Naive thymus-derived CD4-positive, alpha-beta T cell (primary cell): Measurements from ENCODE around the gene SMIM7. TPM values are rescaled to one million over a fixed set of nuclear protein-coding genes. Genes with fewer than 3 reads are reported as not detected.

ENCODE experiments used
- ATAC-seq: fragments of 150-1000 bp; cut with Tn5 transposase; 2 replicates; pipeline ENCODE4 v1.10.0; 2021; ENCODE audit warnings: mild to moderate bottlenecking, moderate library complexity
- CTCF ChIA-PET: fragments of 350-600 bp; sonication (Branson Sonifier 250); formaldehyde crosslinking; loops from one replicate; lab custom pipeline; 2021; ENCODE audit warnings: antibody characterized with exemption; lab: Charles Lee
- POLR2A ChIA-PET: fragments of 350-600 bp; sonication (Branson Sonifier 250); formaldehyde crosslinking; loops from one replicate; lab custom pipeline; 2021; ENCODE audit warnings: antibody characterized with exemption, inconsistent platforms; lab: Charles Lee
- DNase-seq, 9 donors: peaks; one replicate each; pipeline versions ENCODE4 v3.0.0 to v3.0.0-alpha.2; 2020 to 2022; ENCODE audit warnings: mixed read lengths in 1 of 9
- H3K27ac ChIP-seq: one replicate; pipeline ENCODE4 v1.7.0; 2013; ENCODE audit warnings: mild to moderate bottlenecking, low read depth, low read length, moderate library complexity
- H3K27me3 ChIP-seq, 2 donors: one replicate each; pipeline ENCODE4 v1.7.0; 2013; ENCODE audit warnings: low read length in 2 of 2, mild to moderate bottlenecking in 2 of 2, moderate library complexity in 2 of 2; ENCODE audit not compliant: control insufficient read depth in 2 of 2, insufficient read depth in 2 of 2
- H3K36me3 ChIP-seq, 3 experiments: 1 replicate in 2 of 3; 2 replicates in 1 of 3; pipeline ENCODE4 v1.7.0; 2013; ENCODE audit warnings: low read length in 3 of 3, mild to moderate bottlenecking in 3 of 3, moderate library complexity in 1 of 3; ENCODE audit not compliant: insufficient read depth in 3 of 3, control insufficient read depth in 2 of 3
- H3K4me1 ChIP-seq, 2 donors: one replicate each; pipeline ENCODE4 v1.7.0; 2013; ENCODE audit warnings: low read length in 2 of 2, mild to moderate bottlenecking in 2 of 2, moderate library complexity in 1 of 2; ENCODE audit not compliant: control insufficient read depth in 2 of 2, insufficient read depth in 2 of 2
- H3K4me3 ChIP-seq: 2 replicates; pipeline ENCODE4 v1.7.0; 2013; ENCODE audit warnings: mild to moderate bottlenecking, low read length
- H3K9me3 ChIP-seq, 3 experiments: 1 replicate in 2 of 3; 2 replicates in 1 of 3; pipeline ENCODE4 v1.7.0; 2013; ENCODE audit warnings: low read length in 3 of 3; ENCODE audit not compliant: control insufficient read depth in 2 of 3
- H3K27ac Mint-ChIP-seq, 9 donors: one replicate each; pipeline ENCODE4 v1.8.0; 2020 to 2022; ENCODE audit warnings: mixed read lengths in 9 of 9, mild to moderate bottlenecking in 8 of 9, moderate library complexity in 5 of 9, inconsistent platforms in 2 of 9
- H3K27me3 Mint-ChIP-seq, 5 donors: one replicate each; pipeline ENCODE4 v1.8.0; 2021 to 2022; ENCODE audit warnings: mixed read lengths in 5 of 5, mild to moderate bottlenecking in 1 of 5
- H3K36me3 Mint-ChIP-seq, 5 donors: one replicate each; pipeline ENCODE4 v1.8.0; 2020 to 2022; ENCODE audit warnings: mixed read lengths in 5 of 5, mild to moderate bottlenecking in 3 of 5, inconsistent platforms in 1 of 5
- H3K4me1 Mint-ChIP-seq, 7 donors: one replicate each; pipeline ENCODE4 v1.8.0; 2020 to 2022; ENCODE audit warnings: mixed read lengths in 7 of 7, mild to moderate bottlenecking in 3 of 7, inconsistent platforms in 1 of 7
- H3K4me3 Mint-ChIP-seq, 10 donors: one replicate each; pipeline ENCODE4 v1.8.0; 2020 to 2022; ENCODE audit warnings: mild to moderate bottlenecking in 10 of 10, mixed read lengths in 10 of 10, moderate library complexity in 6 of 10, inconsistent platforms in 2 of 10
- H3K9me3 Mint-ChIP-seq, 11 donors: one replicate each; pipeline ENCODE4 v1.8.0; 2020 to 2022; ENCODE audit warnings: mixed read lengths in 11 of 11, mild to moderate bottlenecking in 4 of 11, inconsistent platforms in 1 of 11, moderate library complexity in 1 of 11
- intact Hi-C, 2 donors: fragments of 100-400 bp; cut with micrococcal nuclease; formaldehyde crosslinking; loops; one replicate each; pipeline ENCODE4 v1.15.1; 2023
- polyA plus RNA-seq, 2 donors: library from polyadenylated mRNA; unstranded; fragments of 300-500 nt; fragmentation: Illumina TruSeq; gene quantifications; one replicate each; pipeline ENCODE4 v1.2.3, GENCODE V29; 2021
- total RNA-seq, 6 experiments: library from RNA in 5 of 6; stranded (reverse) in 5 of 6; gene quantifications; 1 replicate in 5 of 6; 2 replicates in 1 of 6; pipeline ENCODE4 v1.2.3 and lab custom pipeline; 2021 to 2026

Gene SMIM7
- total RNA-seq = 100 to 1,000 TPM in 2 of 5 experiments, 10 to 100 TPM in 3; 56.9 to 108 (median 78.5) TPM
- 10 to 100 TPM; 65.1 to 81.9 TPM for polyA plus RNA-seq
- total RNA-seq (lab: John Stamatoyannopoulos, UW) = 30.0 reads per million, percentile 60 among the genes with 10 or more reads in this experiment

- Mint-ChIP-seq H3K4me3 (peak within 1 kb of the TSS; percentile 88 to 100 (median 98)), H3K27me3 (peaks cover 0 to 24% (median 0%) of the 10 kb centered on the region in 5 donors), H3K9me3 (no peaks in the 10 kb centered on the region), H3K27ac (peak within 1 kb of the TSS; percentile 96 to 99 (median 98)), H3K36me3 (peaks cover 0 to 24% (median 10%) of the 10 kb centered on the region in 5 donors), H3K4me1 (peaks cover 22 to 55% (median 41%) of the 10 kb centered on the region in 7 donors)
- H3K9me3 ChIP-seq = no peaks in the 10 kb centered on the region
- intact Hi-C loops = loop anchor here (1.0 to 2.0 kb wide), 12 partner anchors 32 to 823 kb away; partner anchors contain the start of genes C19orf44 (in 2 of the 2), CALR3 (in 2 of the 2), CHERP (in 2 of the 2) and MED26 (in 2 of the 2)
- ChIA-PET POLR2A (interaction anchor here (0.6 to 4.1 kb wide), 14 partner anchors 10 to 607 kb away, joined by 3 to 40 read pairs (median 4); partner anchors contain the start of genes BABAM1, KLF2 and MED26), CTCF (no interaction called here)
- DNase-seq (peak; percentile 95 to 100 (median 99)), ATAC-seq (peak; percentile 98)
- H3K36me3 ChIP-seq = peaks cover under 1 to 39% (median 2%) of the 10 kb centered on the region in 3 experiments
- no peaks in the 10 kb centered on the region for H3K27me3 ChIP-seq
- peaks cover 19 to 30% of the 10 kb centered on the region in 2 donors for H3K4me1 ChIP-seq
- H3K4me3 ChIP-seq = peak within 1 kb of the TSS; percentile 74
- peak within 1 kb of the TSS; percentile 91 for H3K27ac ChIP-seq
These were observed at the start of gene SMIM7 for GRCh38 chr19:16659832-16660708. SMIM7 (minus strand) TSS chr19:16660144; CDS start chr19:16660110, 34 bp downstream.

GRCh38 chr19:16703677-16704076, 43.7 kb upstream of the SMIM7 start:
- Mint-ChIP-seq H3K27me3 (no peaks in the 10 kb centered on the region), H3K4me3 (no peak overlapping the region), H3K36me3 (no peaks in the 10 kb centered on the region), H3K27ac (no peak overlapping the region), H3K9me3 (peaks cover 0 to 2% (median 0%) of the 10 kb centered on the region in 11 donors), H3K4me1 (no peaks in the 10 kb centered on the region)
- Histone ChIP-seq H3K27ac (no peak overlapping the region), H3K36me3 (no peaks in the 10 kb centered on the region), H3K27me3 (no peaks in the 10 kb centered on the region), H3K9me3 (no peaks in the 10 kb centered on the region), H3K4me3 (no peak overlapping the region), H3K4me1 (no peaks in the 10 kb centered on the region)
- ATAC-seq (no peak), DNase-seq (no peak)
- POLR2A ChIA-PET = interaction anchor here (0.7 kb wide), 1 partner anchor 12 kb away, joined by 3 read pairs; no protein-coding TSS in a partner anchor
- intact Hi-C loops = no loop called here
- CTCF ChIA-PET = interaction anchor here (0.6 kb wide), 1 partner anchor 252 kb away, joined by 3 read pairs; no protein-coding TSS in a partner anchor

DNA sequence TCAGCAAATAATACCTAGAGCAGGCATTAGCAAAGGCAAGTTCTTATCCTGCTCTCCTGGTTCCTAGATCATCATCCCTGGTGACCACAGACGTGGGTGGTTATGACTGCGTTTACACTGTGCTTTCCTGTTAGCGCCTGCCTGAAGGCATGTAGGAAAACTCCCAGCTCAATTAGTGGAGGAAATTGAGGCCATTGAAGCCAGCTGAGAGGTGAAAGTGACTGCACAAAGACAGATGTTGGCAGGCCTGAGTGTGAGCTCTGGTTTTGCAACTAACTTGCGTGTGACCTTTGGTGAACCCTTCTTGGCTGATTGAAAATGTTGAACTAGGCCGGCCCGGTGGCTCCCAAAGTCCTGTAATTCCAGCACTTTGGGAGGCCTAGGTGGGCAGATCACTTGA, 42.2 kb upstream of the SMIM7 start:
- no peaks in the 10 kb centered on the region for H3K27me3 Mint-ChIP-seq
- Histone ChIP-seq H3K27ac (no peak overlapping the region), H3K9me3 (no peaks in the 10 kb centered on the region), H3K27me3 (no peaks in the 10 kb centered on the region), H3K36me3 (no peaks in the 10 kb centered on the region), H3K4me1 (no peaks in the 10 kb centered on the region), H3K4me3 (no peak overlapping the region)
- H3K4me1 Mint-ChIP-seq = no peaks in the 10 kb centered on the region
- H3K36me3 Mint-ChIP-seq = no peaks in the 10 kb centered on the region
- H3K4me3 Mint-ChIP-seq = no peak overlapping the region
- DNase-seq = no peak
- H3K27ac Mint-ChIP-seq = no peak overlapping the region
- ChIA-PET CTCF (no interaction called here), POLR2A (no interaction called here)
- H3K9me3 Mint-ChIP-seq = peaks cover 0 to 2% (median 0%) of the 10 kb centered on the region in 11 donors
- ATAC-seq = no peak
- intact Hi-C loops = no loop called here

GRCh38 chr19:16698914-16699313, 39.0 kb upstream of the SMIM7 start:
- Histone ChIP-seq H3K27me3 (no peaks in the 10 kb centered on the region), H3K4me3 (no peak overlapping the region), H3K36me3 (no peaks in the 10 kb centered on the region), H3K4me1 (no peaks in the 10 kb centered on the region), H3K9me3 (no peaks in the 10 kb centered on the region), H3K27ac (no peak overlapping the region)
- ChIA-PET CTCF (no interaction called here), POLR2A (no interaction called here)
- H3K9me3 Mint-ChIP-seq = peaks cover 0 to 5% (median 1%) of the 10 kb centered on the region in 11 donors
- no peaks in the 10 kb centered on the region for H3K36me3 Mint-ChIP-seq
- no peaks in the 10 kb centered on the region for H3K27me3 Mint-ChIP-seq
- no peak overlapping the region for H3K4me3 Mint-ChIP-seq
- H3K27ac Mint-ChIP-seq = no peak overlapping the region
- no peaks in the 10 kb centered on the region for H3K4me1 Mint-ChIP-seq
- ATAC-seq (no peak), DNase-seq (no peak)
- intact Hi-C loops = no loop called here

GRCh38 chr19:16688084-16688483, 28.1 kb upstream of the SMIM7 start:
- H3K4me1 Mint-ChIP-seq = no peaks in the 10 kb centered on the region
- POLR2A ChIA-PET = no interaction called here
- H3K36me3 ChIP-seq = no peaks in the 10 kb centered on the region

GRCh38 chr19:16684216-16684615, 24.3 kb upstream of the SMIM7 start:
- no peak for ATAC-seq
- CTCF ChIA-PET = no interaction called here
- H3K36me3 ChIP-seq = no peaks in the 10 kb centered on the region
- H3K4me3 Mint-ChIP-seq = no peak overlapping the region
- H3K9me3 Mint-ChIP-seq = peaks cover 0 to 18% (median 5%) of the 10 kb centered on the region in 11 donors
- H3K27me3 ChIP-seq = no peaks in the 10 kb centered on the region
- no peak for DNase-seq
- H3K27ac ChIP-seq = no peak overlapping the region
- no peaks in the 10 kb centered on the region for H3K4me1 ChIP-seq
- H3K36me3 Mint-ChIP-seq = peaks cover 3 to 10% (median 6%) of the 10 kb centered on the region in 5 donors
- POLR2A ChIA-PET = interaction anchor here (0.6 kb wide), 1 partner anchor 295 kb away, joined by 4 read pairs; no protein-coding TSS in a partner anchor
- H3K4me3 ChIP-seq = no peak overlapping the region
- H3K27me3 Mint-ChIP-seq = no peaks in the 10 kb centered on the region
- intact Hi-C loops = no loop called here
- H3K9me3 ChIP-seq = peaks cover 0 to 11% (median 0%) of the 10 kb centered on the region in 3 experiments
- H3K4me1 Mint-ChIP-seq = no peaks in the 10 kb centered on the region
- no peak overlapping the region for H3K27ac Mint-ChIP-seq

More at GRCh38 chr19:16688084-16688483, 28.1 kb upstream of the SMIM7 start:
- no peak overlapping the region for H3K4me3 ChIP-seq
- no peak overlapping the region for H3K27ac ChIP-seq
- H3K9me3 Mint-ChIP-seq = peaks cover 0 to 5% (median 0%) of the 10 kb centered on the region in 11 donors
- no peak overlapping the region for H3K4me3 Mint-ChIP-seq
- ATAC-seq (no peak), DNase-seq (no peak)
- intact Hi-C loops = no loop called here
- no peaks in the 10 kb centered on the region for H3K9me3 ChIP-seq
- no peaks in the 10 kb centered on the region for H3K4me1 ChIP-seq
- CTCF ChIA-PET = no interaction called here
- H3K36me3 Mint-ChIP-seq = peaks cover 0 to 5% (median 3%) of the 10 kb centered on the region in 5 donors
- H3K27ac Mint-ChIP-seq = no peak overlapping the region
- no peaks in the 10 kb centered on the region for H3K27me3 Mint-ChIP-seq
- H3K27me3 ChIP-seq = no peaks in the 10 kb centered on the region
